ENCODE measurements around the gene TNF. TPM values are rescaled to one million over a fixed set of nuclear protein-coding genes. Genes with fewer than 3 reads are reported as not detected.

TNF gene
- total RNA-seq, 2 experiments from 2014 or later, result 165 to 167 TPM

- Mint-ChIP-seq H3K4me1 (ENCODE audit: low read depth) (peaks cover 40% of the 10 kb centered on the region), H3K4me3 (peak within 1 kb of the TSS; percentile 91), H3K27ac (peak within 1 kb of the TSS; percentile 98), H3K27me3 (no peaks in the 10 kb centered on the region), H3K36me3 (peaks cover 39% of the 10 kb centered on the region), H3K9me3 (no peaks in the 10 kb centered on the region)
- DNase-seq, result no peak
- intact Hi-C loops (cut with micrococcal nuclease), result loop anchor here (1.0 to 2.0 kb wide), 8 partner anchors 32 to 348 kb away; partner anchors contain the start of genes ATP6V1G2, BAG6, DDX39B and HLA-C
- ChIA-PET POLR2A (interaction anchor here (0.5 to 3.5 kb wide), 9 partner anchors 20 to 351 kb away, joined by 3 to 26 read pairs (median 5); partner anchors contain the start of genes BAG6, CSNK2B, DDX39B and DXO), CTCF (interaction anchor here (0.8 to 1.3 kb wide), 4 partner anchors 22 to 79 kb away, joined by 3 to 6 read pairs (median 5); partner anchors contain the start of gene DDX39B)
Observed at GRCh38 chr6:31620586-31621319, 45.4 kb downstream of the TNF start, which contains the start of gene PRRC2A. TSS of gene PRRC2A (plus strand) at chr6:31620715. CDS start at chr6:31622790, 2,075 bp downstream.

GRCh38 chr6:31621320-31621939, 46.1 kb downstream of the TNF start:
- Mint-ChIP-seq H3K4me1 (ENCODE audit: low read depth) (peaks cover 33% of the 10 kb centered on the region), H3K4me3 (peak overlapping the region; percentile 91), H3K9me3 (no peaks in the 10 kb centered on the region), H3K27me3 (no peaks in the 10 kb centered on the region), H3K27ac (peak overlapping the region; percentile 98), H3K36me3 (peaks cover 45% of the 10 kb centered on the region)
- ChIA-PET CTCF (interaction anchor here (0.9 to 1.9 kb wide), 6 partner anchors 21 to 75 kb away, joined by 3 to 9 read pairs (median 5); partner anchors contain the start of genes ATP6V1G2 and NFKBIL1), POLR2A (interaction anchor here (0.5 to 3.5 kb wide), 9 partner anchors 13 to 350 kb away, joined by 3 to 26 read pairs (median 5); partner anchors contain the start of genes BAG6, CSNK2B, DDX39B and DXO)
- no peak for DNase-seq
- intact Hi-C loops (cut with micrococcal nuclease), result loop anchor here (2.0 kb wide), 1 partner anchor 53 kb away; no protein-coding TSS in a partner anchor

GRCh38 chr6:31621991-31622390, 46.6 kb downstream of the TNF start:
- Mint-ChIP-seq H3K36me3 (peaks cover 47% of the 10 kb centered on the region), H3K4me3 (peak overlapping the region; percentile 91), H3K9me3 (no peaks in the 10 kb centered on the region), H3K27ac (peak overlapping the region; percentile 98), H3K27me3 (no peaks in the 10 kb centered on the region), H3K4me1 (ENCODE audit: low read depth) (peaks cover 28% of the 10 kb centered on the region)
- intact Hi-C loops (cut with micrococcal nuclease), result loop anchor here (2.0 kb wide), 1 partner anchor 53 kb away; no protein-coding TSS in a partner anchor
- ChIA-PET POLR2A (interaction anchor here (0.7 to 3.5 kb wide), 6 partner anchors 12 to 106 kb away, joined by 3 to 26 read pairs (median 6); partner anchors contain the start of genes BAG6, CSNK2B, GPANK1 and MCCD1), CTCF (interaction anchor here (0.8 to 1.9 kb wide), 9 partner anchors 22 to 76 kb away, joined by 3 to 9 read pairs (median 3); partner anchors contain the start of genes ATP6V1G2, LTB and NFKBIL1)
- no peak for DNase-seq

DNA sequence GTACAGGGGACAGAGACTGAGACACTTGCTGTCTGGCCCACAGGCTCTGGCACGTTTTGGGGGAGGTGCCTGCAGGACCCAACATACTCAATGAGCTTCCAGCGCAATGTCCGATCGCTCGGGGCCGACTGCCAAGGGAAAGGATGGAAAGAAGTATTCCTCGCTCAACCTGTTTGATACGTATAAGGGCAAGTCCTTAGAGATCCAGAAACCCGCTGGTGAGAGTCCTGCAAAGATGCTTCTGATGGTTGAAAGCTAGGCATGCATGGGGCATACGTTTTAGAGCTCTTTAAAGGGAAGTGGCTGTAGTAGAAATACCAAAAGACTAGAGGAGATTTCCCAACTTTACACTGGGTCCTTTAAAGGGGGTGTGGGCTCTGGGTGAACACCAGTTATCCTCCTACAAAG, 47.3 kb downstream of the TNF start:
- intact Hi-C loops (cut with micrococcal nuclease), result no loop called here
- no peak for DNase-seq
- H3K9me3 Mint-ChIP-seq, result no peaks in the 10 kb centered on the region
- H3K27me3 Mint-ChIP-seq, result no peaks in the 10 kb centered on the region
- peak overlapping the region; percentile 98 for H3K27ac Mint-ChIP-seq
- peaks cover 54% of the 10 kb centered on the region for H3K36me3 Mint-ChIP-seq
- H3K4me3 Mint-ChIP-seq, result peak overlapping the region; percentile 91
- ChIA-PET POLR2A (interaction anchor here (1.1 to 3.5 kb wide), 5 partner anchors 11 to 94 kb away, joined by 3 to 26 read pairs (median 8); partner anchors contain the start of genes BAG6, CSNK2B, GPANK1 and MCCD1), CTCF (interaction anchor here (0.8 to 1.9 kb wide), 7 partner anchors 24 to 81 kb away, joined by 3 to 9 read pairs (median 3); partner anchors contain the start of genes ATP6V1G2, DDX39B, LTB and NFKBIL1)
- H3K4me1 Mint-ChIP-seq (ENCODE audit: low read depth), result peaks cover 27% of the 10 kb centered on the region

GRCh38 chr6:31624070-31624469, 48.7 kb downstream of the TNF start:
- no peak for DNase-seq
- Mint-ChIP-seq H3K27me3 (no peaks in the 10 kb centered on the region), H3K4me1 (ENCODE audit: low read depth) (peaks cover 20% of the 10 kb centered on the region), H3K4me3 (no peak overlapping the region), H3K36me3 (peaks cover 64% of the 10 kb centered on the region), H3K27ac (peak overlapping the region; percentile 31), H3K9me3 (no peaks in the 10 kb centered on the region)
- intact Hi-C loops (cut with micrococcal nuclease), result no loop called here
- ChIA-PET CTCF (interaction anchor here (1.0 kb wide), 1 partner anchor 72 kb away, joined by 4 read pairs; no protein-coding TSS in a partner anchor), POLR2A (interaction anchor here (0.5 kb wide), 1 partner anchor 46 kb away, joined by 3 read pairs; the partner anchor contains the start of gene LY6G5B)

DNA sequence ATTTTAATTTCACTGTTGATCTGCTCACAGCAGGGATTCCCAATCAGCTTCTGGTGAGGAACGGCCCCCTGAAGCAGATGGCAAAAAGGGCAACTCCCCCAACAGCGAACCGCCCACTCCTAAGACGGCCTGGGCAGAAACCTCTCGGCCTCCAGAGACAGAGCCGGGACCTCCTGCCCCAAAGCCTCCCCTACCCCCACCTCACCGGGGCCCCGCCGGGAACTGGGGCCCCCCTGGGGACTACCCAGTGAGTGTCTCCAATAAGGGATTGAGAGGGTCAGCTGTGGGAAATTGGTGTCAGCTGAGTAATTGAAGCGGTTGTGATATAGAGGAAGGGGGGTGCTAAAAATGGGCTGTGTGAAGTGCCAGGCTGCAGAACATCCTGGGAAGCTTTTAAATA, 51.6 kb downstream of the TNF start:
- Mint-ChIP-seq H3K4me3 (no peak overlapping the region), H3K4me1 (ENCODE audit: low read depth) (peaks cover 12% of the 10 kb centered on the region), H3K9me3 (no peaks in the 10 kb centered on the region), H3K27me3 (no peaks in the 10 kb centered on the region), H3K27ac (no peak overlapping the region), H3K36me3 (peaks cover 80% of the 10 kb centered on the region)
- ChIA-PET POLR2A (interaction anchor here (0.6 to 2.0 kb wide), 6 partner anchors 9 to 229 kb away, joined by 3 to 6 read pairs (median 4); partner anchors contain the start of genes BAG6 and LTB), CTCF (no interaction called here)
- intact Hi-C loops (cut with micrococcal nuclease), result no loop called here
- DNase-seq, result no peak

GRCh38 chr6:31627690-31628287, 52.4 kb downstream of the TNF start:
- intact Hi-C loops (cut with micrococcal nuclease), result no loop called here
- H3K27ac Mint-ChIP-seq, result no peak overlapping the region
- no peak for DNase-seq

More at GRCh38 chr6:31627690-31628287, 52.4 kb downstream of the TNF start:
- ChIA-PET POLR2A (interaction anchor here (0.7 to 1.5 kb wide), 3 partner anchors 17 to 110 kb away, joined by 3 to 4 read pairs (median 4); partner anchors contain the start of gene BAG6), CTCF (no interaction called here)
- no peak overlapping the region for H3K4me3 Mint-ChIP-seq
- peaks cover 80% of the 10 kb centered on the region for H3K36me3 Mint-ChIP-seq
- peaks cover 4% of the 10 kb centered on the region for H3K4me1 Mint-ChIP-seq (ENCODE audit: low read depth)
- no peaks in the 10 kb centered on the region for H3K9me3 Mint-ChIP-seq
- no peaks in the 10 kb centered on the region for H3K27me3 Mint-ChIP-seq

Other genes with a start within 250 kb of the TNF start
- 1,000 to 10,000 TPM; 3,016 to 3,060 TPM for gene HLA-B, start 218.4 kb upstream of the TNF start, total RNA-seq
- gene MICA, start 172.0 kb upstream of the TNF start, total RNA-seq, result 1 to 10 TPM; 7.1 to 8.6 TPM
- 10 to 100 TPM; 21.1 to 23.2 TPM for gene MICB, start 77.4 kb upstream of the TNF start, total RNA-seq
- gene MCCD1, start 46.6 kb upstream of the TNF start, total RNA-seq, result not detected
- 100 to 1,000 TPM; 538 to 547 TPM for gene DDX39B, start 33.6 kb upstream of the TNF start, total RNA-seq
- 1 to 10 TPM; 1.4 to 1.6 TPM for gene ATP6V1G2, start 29.0 kb upstream of the TNF start, total RNA-seq
- gene NFKBIL1, start 28.0 kb upstream of the TNF start, total RNA-seq, result 10 to 100 TPM; 18.5 to 21.5 TPM
- 100 to 1,000 TPM; 696 to 733 TPM for gene LTA, start 3.3 kb upstream of the TNF start, total RNA-seq
- gene LTB, start 6.9 kb downstream of the TNF start, total RNA-seq, result 100 to 1,000 TPM; 161 to 164 TPM
- gene LST1, start 10.7 kb downstream of the TNF start, total RNA-seq, result 10 to 100 TPM; 15.7 to 16.9 TPM
- 10 to 100 TPM; 11.7 to 12.2 TPM for gene NCR3, start 17.4 kb downstream of the TNF start, total RNA-seq
- 10 to 100 TPM; 26.1 to 29.0 TPM for gene AIF1, start 39.7 kb downstream of the TNF start, total RNA-seq
- gene PRRC2A, start 45.1 kb downstream of the TNF start, total RNA-seq, result 100 to 1,000 TPM; 246 to 257 TPM
- 100 to 1,000 TPM; 351 to 354 TPM for gene BAG6, start 77.1 kb downstream of the TNF start, total RNA-seq
- gene APOM, start 80.3 kb downstream of the TNF start, total RNA-seq, result 1 to 10 TPM; 2.9 to 3.1 TPM
- 10 to 100 TPM; 15.8 to 16.9 TPM for gene C6orf47, start 85.2 kb downstream of the TNF start, total RNA-seq
- gene GPANK1, start 89.4 kb downstream of the TNF start, total RNA-seq, result 10 to 100 TPM; 31.6 to 32.3 TPM
- gene CSNK2B, start 90.5 kb downstream of the TNF start, total RNA-seq, result 100 to 1,000 TPM; 227 to 234 TPM
- 10 to 100 TPM in 1 of 2 experiments, 1 to 10 TPM in 1; 9.2 to 11.6 TPM for gene LY6G5B, start 94.4 kb downstream of the TNF start, total RNA-seq
- gene LY6G5C, start 105.5 kb downstream of the TNF start, total RNA-seq, result 1 to 10 TPM; 1.4 to 1.8 TPM
- 10 to 100 TPM; 29.1 to 29.6 TPM for gene ABHD16A, start 127.8 kb downstream of the TNF start, total RNA-seq
- gene LY6G6F, start 131.3 kb downstream of the TNF start, total RNA-seq, result not detected
- not detected for gene LY6G6D, start 139.8 kb downstream of the TNF start, total RNA-seq
- not detected for gene LY6G6C, start 146.2 kb downstream of the TNF start, total RNA-seq
- gene MPIG6B, start 147.8 kb downstream of the TNF start, total RNA-seq, result not detected
- 1 to 10 TPM; 6.2 to 6.6 TPM for gene DDAH2, start 153.7 kb downstream of the TNF start, total RNA-seq
- 100 to 1,000 TPM; 430 to 442 TPM for gene CLIC1, start 161.0 kb downstream of the TNF start, total RNA-seq
- 10 to 100 TPM; 80.9 to 83.8 TPM for gene MSH5, start 164.4 kb downstream of the TNF start, total RNA-seq
- gene SAPCD1, start 187.1 kb downstream of the TNF start, total RNA-seq, result 10 to 100 TPM; 11.3 to 13.2 TPM
- gene VWA7, start 201.8 kb downstream of the TNF start, total RNA-seq, result 1 to 10 TPM; 2.0 to 2.1 TPM
- 100 to 1,000 TPM; 141 to 153 TPM for gene VARS1, start 220.2 kb downstream of the TNF start, total RNA-seq
- 100 to 1,000 TPM; 142 to 143 TPM for gene LSM2, start 231.4 kb downstream of the TNF start, total RNA-seq
- gene HSPA1L, start 239.7 kb downstream of the TNF start, total RNA-seq, result 1 to 10 TPM; 2.0 TPM
- gene HSPA1A, start 240.0 kb downstream of the TNF start, total RNA-seq, result 10 to 100 TPM; 68.5 to 69.9 TPM

All from activated CD4-positive, alpha-beta memory T cell treated with anti-CD3 and anti-CD28 coated beads for 36 hours (primary cell).